DMS79 (cell line): ENCODE data around the gene POSTN.

Source experiments
- DNase-seq: peaks from one replicate; lab custom pipeline; 2025; lab: John Stamatoyannopoulos, UW

Gene POSTN, protein sequence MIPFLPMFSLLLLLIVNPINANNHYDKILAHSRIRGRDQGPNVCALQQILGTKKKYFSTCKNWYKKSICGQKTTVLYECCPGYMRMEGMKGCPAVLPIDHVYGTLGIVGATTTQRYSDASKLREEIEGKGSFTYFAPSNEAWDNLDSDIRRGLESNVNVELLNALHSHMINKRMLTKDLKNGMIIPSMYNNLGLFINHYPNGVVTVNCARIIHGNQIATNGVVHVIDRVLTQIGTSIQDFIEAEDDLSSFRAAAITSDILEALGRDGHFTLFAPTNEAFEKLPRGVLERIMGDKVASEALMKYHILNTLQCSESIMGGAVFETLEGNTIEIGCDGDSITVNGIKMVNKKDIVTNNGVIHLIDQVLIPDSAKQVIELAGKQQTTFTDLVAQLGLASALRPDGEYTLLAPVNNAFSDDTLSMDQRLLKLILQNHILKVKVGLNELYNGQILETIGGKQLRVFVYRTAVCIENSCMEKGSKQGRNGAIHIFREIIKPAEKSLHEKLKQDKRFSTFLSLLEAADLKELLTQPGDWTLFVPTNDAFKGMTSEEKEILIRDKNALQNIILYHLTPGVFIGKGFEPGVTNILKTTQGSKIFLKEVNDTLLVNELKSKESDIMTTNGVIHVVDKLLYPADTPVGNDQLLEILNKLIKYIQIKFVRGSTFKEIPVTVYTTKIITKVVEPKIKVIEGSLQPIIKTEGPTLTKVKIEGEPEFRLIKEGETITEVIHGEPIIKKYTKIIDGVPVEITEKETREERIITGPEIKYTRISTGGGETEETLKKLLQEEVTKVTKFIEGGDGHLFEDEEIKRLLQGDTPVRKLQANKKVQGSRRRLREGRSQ

GRCh38 chr13:37598597-37598996, at the start of gene POSTN:
Gene POSTN (minus strand): TSS chr13:37598768. CDS start chr13:37598726, 42 bp downstream.
- DNase-seq, result peak; percentile 54

- DNase-seq, result no peak
Measured at GRCh38 chr13:37647031-37647650, 48.6 kb upstream of the POSTN start.

- no peak for DNase-seq
Measured at GRCh38 chr13:37646531-37646930, 48.0 kb upstream of the POSTN start.

DNA sequence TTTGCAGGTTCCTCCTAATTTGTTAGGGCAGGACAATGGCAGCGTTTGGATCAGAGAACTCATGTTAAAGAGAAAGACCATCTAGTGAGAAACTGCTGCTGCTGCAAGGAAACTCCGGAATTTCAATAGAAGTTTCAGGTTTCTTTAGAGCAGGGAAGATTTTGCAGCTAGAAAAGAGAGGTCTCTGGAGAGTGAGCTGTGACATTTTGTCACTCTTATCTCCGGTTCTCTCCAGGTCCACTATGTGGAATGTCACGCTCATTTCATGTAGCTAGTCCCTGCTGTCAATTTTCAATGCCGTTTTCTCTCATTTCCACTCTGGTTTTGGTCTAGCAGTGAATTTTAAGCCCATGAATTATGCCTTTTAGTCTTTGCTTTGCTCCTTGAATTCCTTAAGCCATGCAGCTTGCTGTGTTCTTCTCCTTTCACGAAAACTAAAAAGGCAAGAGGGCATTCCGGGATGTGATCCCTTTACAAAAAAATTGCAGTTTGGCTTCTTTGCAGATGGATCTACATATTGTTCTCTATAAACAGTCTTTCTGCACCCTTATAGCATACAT, 46.7 kb upstream of the POSTN start:
- DNase-seq, result no peak

- no peak for DNase-seq
Measured at GRCh38 chr13:37641391-37641790, 42.8 kb upstream of the POSTN start.

DNA sequence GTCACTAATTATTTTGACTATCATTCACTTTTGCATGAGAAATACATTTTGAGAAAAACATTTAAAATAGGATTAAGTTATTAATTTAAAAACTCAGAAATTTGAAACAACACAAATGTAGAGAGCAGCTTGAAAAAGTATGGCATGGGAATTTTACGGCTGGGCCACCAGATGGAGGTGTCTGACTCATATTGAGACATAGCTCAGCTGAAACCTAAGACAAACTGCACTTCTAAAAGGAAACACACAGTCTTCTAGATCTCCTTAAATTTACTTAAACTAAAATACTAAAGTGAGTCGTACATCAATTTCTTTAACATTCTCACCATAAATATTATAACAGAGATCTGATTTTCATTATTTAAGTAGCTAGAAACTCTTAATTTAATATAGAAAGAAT, 41.9 kb upstream of the POSTN start:
- no peak for DNase-seq

DNA sequence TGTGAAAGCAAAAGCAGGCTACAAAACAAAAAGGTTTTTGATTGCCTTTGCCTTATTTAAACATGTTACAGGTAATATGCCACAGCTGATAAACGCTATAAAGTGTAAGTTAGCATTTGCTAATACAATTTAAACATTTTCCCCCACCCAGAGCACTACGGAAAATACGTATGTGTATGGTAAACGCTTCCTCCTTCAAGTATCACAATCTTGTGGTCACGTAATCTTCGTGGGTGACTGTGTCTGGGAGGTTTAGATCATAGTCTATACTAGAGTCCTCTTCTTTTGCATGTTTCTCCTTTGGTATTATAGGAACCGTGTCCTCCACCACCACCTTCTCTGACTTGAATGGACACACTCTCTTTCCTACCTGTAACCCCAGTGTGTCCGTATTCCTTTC, 38.1 kb upstream of the POSTN start:
- DNase-seq, result no peak

DNA sequence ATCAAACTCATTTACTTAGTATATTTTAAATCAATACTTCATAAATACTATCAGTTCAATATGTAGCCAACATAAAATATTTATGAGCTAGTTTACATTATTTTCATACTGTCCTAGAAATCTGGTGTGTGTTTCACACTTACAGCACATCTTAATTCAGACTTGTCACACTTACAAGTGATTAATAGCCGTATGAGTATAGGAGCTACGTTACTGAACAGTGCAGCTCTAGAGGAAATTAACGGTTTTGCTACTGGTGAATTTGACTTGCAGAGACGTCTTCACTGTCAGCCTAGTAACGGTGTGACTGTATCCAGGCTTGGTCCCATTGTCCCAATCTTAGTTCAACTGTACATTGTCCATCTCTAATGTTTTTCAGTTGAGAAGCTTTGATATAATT, 33.7 kb upstream of the POSTN start:
- DNase-seq, result no peak

DNA sequence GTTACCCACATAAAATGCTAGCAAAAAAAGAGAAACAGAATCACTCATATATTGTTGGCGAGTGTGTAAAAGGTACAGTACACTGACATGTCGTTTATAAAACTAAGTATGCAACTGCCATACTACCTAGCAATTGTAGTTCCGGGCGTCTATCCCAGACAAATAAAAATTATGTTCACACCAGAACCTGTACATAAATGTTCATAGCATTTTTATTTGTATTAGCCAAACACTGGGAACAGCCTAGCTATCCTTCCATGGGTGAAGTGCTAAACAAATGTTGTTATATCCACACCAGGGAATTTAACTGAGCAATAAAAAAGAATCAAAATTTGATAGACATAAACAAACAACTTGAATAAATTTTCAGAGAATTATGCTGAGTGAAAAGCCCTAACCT, 28.9 kb upstream of the POSTN start:
- DNase-seq, result no peak

GRCh38 chr13:37621811-37622361, 23.3 kb upstream of the POSTN start:
- DNase-seq, result no peak

GRCh38 chr13:37618554-37618953, 20.0 kb upstream of the POSTN start:
- DNase-seq, result no peak

DNA sequence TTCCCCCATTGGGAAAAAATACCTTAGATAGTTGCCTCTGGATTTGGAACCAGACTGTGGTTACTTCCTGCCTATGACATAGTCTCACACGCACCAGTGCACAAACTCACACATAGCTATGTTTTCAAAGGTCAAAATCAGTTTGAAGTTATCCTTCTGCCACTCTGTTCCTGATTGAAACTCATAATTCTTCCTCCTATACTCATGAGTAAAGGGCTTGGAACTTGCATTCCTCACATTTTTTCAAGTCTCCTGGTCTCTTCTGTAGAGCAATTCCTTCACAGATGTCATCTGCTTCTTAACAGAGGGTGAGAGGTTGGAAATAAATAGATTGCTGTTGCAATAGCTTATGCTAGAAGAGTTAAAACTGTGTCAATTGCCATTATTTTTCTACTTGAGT, 18.6 kb upstream of the POSTN start:
- no peak for DNase-seq

GRCh38 chr13:37616131-37616530, 17.6 kb upstream of the POSTN start:
- no peak for DNase-seq

DNA sequence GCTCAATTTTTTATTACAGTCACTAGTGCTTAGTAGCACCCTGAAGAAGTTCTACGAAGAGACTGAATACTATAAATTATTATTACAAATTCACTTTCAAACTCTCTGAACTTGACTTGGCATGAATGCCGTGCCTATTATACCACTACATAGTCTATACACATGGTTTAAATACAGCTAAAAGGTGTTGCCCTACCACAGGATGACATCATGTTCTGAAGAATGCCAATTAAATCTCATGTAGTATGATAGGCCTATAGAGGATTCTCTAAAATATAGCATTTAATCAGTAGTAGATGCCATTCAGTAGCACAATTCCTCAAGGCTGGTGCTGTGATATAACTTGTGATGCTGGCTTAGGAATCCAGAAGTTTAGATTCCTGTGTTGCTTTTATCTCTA, 16.7 kb upstream of the POSTN start:
- DNase-seq, result no peak

DNA sequence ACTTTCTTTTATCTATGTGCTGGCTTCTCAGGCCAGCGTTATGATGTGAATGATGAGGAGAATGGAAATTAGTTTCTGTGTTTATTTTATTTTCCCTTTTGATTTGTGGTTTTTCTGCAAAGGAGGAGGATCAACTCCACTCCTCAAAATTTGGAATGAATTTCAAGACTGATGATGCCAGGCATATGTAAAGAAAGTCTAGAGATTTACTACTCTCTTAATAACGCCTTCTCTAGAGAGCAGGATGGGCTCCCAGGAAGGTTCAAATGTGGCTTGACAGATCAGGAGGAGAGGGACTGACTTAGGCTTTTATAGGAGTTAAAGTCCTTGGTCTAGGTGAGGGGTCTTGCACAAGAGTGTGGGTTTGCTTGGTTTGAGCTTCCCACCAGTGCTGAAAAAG, 15.1 kb upstream of the POSTN start:
- DNase-seq, result no peak

DNA sequence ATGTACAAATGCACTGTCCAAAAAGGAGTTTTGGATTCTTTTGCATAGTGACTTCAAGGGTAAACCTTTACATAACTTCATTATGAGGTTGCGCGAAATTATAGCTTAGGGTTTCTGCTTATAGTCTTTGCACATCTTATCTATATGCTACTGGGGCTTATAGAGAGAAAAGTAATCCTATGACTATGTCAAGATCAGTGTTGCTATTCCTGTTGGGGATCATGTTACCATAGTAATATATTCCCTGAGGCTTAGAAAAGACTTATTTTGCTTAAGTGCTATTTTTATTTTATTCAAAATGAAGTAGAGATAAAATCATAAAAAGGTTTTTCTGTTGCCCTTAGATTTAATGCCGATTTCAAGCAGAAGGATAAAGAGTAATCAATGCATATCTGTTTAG, 14.7 kb upstream of the POSTN start:
- DNase-seq, result no peak

DNA sequence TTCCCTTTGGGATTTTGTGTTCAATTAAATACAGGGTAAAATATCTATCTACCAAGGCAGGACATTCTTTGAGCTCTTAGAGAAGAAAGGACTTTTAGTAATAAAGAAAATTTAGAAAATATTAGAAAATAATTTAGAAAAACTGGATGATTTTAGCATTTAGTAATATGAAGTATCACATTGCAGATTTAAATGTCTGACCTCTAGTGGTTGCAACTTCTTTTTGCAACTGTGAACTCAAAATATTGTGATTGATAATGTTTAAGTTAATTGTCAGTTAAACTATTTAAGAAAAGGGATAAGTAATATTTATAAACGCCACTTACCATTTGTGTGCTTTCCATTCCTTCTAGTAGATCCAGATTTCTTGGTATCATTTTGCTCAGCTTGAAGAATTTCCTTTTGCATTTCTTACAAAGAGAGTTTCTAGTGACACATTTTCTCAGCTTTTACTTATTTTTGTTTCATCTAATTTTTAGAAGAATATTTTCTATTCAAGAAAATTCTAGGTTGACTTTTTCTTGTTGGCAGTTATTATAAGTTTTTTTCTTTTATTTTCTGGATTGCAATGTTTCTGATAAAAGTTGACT, 10.3 kb upstream of the POSTN start:
- no peak for DNase-seq

DNA sequence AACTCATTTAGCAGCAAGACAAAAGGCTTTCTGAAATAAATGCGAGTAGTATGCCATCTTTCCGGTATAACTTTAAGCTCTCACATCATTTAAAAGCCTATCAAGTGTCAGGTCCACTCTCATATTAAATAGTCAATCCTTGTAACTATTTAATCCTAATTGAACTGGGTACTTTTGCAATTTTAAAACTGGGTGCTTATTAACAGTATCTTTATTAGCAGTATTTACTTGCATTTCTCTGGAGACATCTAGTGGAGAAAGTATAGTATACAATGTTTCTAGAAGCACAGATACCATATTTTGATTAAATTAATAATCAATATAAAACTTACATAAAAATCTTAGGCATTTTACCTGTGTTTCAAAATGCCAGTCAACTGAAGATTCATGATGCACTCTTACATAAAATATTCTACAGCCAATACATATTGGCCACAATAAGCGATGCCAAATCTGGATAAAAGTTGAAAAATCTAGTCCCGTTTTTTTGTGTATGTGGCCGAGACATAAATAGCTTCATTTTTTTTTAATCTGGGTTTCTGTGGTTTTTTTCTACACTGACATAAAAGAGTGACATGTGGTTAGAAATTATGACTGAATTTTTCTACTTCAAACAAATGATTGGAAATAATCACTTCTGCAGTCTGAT, 4.3 kb upstream of the POSTN start:
- peak; percentile 0 for DNase-seq

DNA sequence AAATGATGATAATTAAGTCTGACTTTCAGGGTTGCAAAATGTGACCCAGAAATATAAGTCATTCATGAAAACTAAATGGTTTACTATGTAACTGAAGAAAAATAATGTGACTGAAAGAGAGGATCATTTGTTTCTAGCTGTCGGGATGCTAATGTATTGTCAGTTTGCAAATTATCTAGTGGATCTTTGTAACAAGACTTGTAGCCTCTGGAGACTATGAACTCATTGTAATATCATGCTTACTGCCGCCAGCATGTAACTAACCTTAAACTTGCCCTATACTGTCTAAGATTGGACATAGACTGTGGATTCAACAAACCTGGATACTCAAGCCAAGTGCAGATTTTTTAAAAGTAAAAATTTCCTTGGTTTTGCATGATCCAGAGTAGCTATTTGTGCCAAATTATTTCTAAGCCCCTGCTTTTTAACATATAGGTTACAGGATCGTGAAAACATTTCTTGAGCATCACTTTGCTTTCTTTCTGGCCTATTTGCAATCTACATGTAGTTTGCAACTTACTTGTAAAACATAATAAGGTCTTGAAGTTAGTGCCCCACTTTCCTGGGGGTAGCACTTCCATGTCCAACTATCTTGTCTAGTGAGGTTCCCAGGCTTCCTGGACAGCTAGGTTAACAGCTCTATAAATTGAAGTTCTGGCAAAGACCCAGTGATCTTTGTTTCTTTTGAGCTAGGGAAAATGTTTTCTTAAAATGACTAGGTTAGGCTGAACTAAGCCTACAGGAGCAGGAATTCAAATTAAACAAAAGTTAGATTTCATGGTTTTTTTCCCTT, 3.3 kb upstream of the POSTN start:
- no peak for DNase-seq

DNA sequence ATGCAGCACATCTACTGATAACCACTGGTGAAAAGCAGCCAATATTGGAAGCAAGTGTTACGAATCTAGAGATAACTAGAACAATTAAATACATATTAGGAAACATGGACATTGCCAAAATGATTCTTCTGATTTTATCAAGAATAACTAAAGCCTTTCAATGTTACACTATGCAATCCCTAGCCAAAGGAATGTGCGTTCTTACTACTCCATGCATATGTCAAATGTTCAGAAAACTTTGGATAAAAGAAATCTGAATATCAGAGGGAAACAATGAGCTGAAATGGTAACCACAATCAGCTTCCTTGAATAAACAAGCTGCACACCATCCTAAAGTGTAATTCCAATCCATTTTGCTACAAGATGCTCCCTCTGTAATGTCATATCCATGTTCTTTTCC, 951 bp upstream of the POSTN start:
- DNase-seq, result no peak
